ENCODE measurements around the gene SCG2.

Gene SCG2

GRCh38 chr2:223566396-223566795 is 35.8 kb downstream of the SCG2 start:
- no peak for DNase-seq

GRCh38 chr2:223563462-223563861 is 38.7 kb downstream of the SCG2 start:
- no peak for DNase-seq

GRCh38 chr2:223562078-223562477 is 40.1 kb downstream of the SCG2 start:
- no peak for DNase-seq

GRCh38 chr2:223560749-223561435 is 41.3 kb downstream of the SCG2 start:
- no peak for DNase-seq

- DNase-seq, result no peak
Observed at GRCh38 chr2:223558970-223559369, 43.2 kb downstream of the SCG2 start.

- DNase-seq, result no peak
Observed at GRCh38 chr2:223554923-223555322, 47.2 kb downstream of the SCG2 start.

- DNase-seq, result no peak
Observed at GRCh38 chr2:223549215-223549614, 52.9 kb downstream of the SCG2 start.

- DNase-seq, result no peak
Observed at GRCh38 chr2:223548194-223548593, 54.0 kb downstream of the SCG2 start.
